Amygdala (tissue), 56 donors: ENCODE measurements around the gene DDX18.
"Not testable (repeated sequence)": the region's sequence is repeated elsewhere in the genome, so short reads cannot be mapped to it uniquely, and the experiment has no call there.

Experiments
- DNase-seq, 56 donors: peaks; one replicate each; lab custom pipeline; 2025; lab: John Stamatoyannopoulos, UW

Gene DDX18

DNA sequence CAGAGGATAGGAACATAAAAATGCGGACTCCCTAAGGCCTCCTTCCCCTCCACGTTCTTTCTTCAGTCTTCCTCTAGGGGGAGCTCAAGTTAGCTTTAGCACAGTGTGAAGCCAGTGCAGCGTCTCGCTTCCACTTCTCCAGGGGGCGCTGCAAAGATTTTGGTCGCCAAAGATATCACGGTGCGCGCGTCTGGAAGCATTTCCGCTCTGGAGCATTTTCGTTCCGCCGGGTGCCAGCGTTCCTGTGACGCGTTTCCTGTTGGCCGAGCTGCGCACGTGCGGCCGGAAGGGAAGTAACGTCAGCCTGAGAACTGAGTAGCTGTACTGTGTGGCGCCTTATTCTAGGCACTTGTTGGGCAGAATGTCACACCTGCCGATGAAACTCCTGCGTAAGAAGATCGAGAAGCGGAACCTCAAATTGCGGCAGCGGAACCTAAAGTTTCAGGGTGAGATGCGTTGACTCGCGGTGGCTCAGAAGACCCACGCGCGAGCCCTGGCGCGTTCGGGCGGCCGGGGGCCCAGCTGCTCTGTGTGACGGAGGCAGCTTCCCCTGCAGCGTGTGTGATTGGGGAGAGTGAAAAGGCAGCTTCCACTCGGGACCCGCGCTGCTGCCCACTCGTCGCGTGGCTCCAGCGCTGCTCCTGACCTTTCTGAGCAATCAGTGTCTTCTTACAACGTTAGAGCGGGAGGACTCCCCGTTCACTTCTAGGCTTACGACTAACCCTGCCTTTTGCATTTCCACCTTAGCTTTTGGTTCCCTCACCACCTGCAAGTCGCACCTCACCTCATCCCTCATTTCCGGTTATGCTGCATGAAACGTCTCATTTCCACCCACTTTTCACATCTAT lies at the start of gene DDX18:
Gene DDX18, plus strand, starts transcription at position 275 of the 848 bp plus-strand sequence. Its CDS starts 87 bp downstream, at position 362.
- peak; percentile 82 to 99 (median 94) for DNase-seq

DNA sequence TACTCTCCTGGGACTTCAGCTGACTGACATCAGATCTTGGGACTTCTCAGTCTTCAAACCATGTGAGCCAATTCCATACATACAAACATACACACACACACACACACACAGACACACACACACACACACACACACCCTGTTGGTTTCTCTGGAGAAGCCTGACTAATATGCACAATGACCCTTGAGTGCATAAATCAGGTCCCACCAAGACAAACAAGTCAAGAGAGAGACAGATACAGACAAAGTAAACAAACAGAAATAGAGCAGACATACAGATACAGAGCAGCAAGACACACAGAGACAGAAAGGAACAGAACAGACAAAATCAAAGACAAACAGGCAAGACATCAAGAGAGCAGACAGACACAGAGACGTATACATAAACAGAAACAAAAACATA lies 43.8 kb upstream of the DDX18 start:
- DNase-seq: no peak

DNA sequence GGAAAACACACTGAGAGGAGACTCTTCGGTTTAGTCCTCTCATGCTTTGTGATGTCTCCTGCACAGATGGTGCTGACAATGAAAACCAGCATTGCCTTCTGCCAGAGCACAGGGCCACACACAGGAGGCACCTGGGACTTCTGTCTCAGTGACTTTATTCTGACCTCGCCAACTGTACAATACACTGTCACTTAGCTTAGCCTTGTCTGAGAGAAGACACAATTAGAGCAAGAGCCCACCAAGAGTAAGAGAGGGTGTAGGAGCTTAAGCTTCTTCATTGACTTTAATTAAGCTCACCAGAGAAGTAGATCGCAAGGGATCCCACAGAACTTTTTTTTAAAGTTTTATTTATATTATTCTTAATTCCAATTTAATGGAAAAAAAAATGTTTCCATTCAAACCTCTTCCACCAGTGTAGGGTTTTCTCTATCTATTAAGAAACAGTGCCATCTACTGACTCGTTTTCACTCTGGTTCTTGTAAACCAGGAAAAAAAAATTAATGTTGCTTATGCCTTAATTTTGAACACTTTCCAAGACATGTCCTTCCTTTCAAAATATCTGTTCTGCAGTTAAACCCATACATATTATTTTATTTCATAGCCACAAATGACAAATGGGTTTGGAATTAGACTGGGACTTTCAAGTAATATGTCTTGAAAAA lies 42.4 kb upstream of the DDX18 start:
- no peak for DNase-seq

DNA sequence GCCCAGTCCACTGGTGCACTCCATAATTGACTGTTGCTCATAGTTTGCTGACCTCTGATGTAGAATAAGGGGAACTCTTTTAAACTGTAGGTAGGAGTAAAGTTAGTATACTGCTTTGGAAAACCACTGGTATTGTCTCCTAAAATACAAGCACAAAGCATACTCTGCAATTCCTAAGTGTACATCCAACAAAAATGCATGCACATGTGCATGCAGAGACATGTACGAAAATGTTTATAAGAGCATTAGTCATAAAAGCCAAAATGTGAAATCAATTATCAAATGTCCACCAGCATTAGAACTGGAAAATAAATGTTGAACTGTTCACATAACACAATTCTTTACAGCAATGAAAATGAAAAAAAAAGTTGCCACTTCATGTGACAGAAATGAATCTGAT lies 39.8 kb upstream of the DDX18 start:
- no peak for DNase-seq

DNA sequence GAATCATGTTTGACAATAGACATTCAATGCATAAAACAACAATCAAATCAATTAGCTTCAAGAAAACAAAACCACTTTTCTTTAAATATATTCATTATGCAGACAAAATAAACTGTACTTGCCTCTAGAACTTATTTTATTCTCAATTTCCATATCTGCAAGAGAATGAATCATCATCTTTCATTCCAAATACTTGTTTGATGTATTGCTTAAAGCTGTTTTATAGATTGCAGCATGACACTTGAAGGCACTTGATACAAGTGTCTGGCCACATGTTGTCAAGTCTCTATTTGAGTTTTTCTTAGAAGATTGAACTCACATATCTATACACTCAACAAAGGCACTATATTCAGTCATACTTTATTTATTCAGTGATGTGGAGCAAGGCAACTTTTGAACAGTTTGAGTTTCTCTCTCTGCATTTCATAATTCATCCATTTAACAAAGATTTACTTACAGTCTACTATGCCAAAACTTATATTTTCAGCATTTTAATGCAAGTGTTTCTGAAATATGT lies 38.7 kb upstream of the DDX18 start:
- DNase-seq: no peak

DNA sequence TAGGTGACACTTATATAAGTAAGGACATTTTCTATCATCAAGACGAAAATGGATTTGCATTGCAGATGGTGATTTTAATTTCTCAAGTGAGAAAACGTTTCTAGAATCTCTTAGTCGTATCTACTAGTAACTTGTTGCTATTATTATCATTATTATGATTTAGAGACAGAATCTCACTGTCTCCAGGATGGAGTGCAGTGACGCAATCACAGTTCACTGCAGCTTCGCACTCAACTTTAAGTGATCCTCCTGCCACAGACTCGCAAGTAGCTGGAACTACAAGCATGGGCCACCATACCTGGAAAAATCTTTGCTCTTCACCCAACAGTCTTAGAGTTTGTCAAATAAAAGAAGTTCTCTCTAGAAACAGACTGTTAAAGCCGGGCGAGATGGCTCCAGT lies 37.6 kb upstream of the DDX18 start:
- DNase-seq: no peak

DNA sequence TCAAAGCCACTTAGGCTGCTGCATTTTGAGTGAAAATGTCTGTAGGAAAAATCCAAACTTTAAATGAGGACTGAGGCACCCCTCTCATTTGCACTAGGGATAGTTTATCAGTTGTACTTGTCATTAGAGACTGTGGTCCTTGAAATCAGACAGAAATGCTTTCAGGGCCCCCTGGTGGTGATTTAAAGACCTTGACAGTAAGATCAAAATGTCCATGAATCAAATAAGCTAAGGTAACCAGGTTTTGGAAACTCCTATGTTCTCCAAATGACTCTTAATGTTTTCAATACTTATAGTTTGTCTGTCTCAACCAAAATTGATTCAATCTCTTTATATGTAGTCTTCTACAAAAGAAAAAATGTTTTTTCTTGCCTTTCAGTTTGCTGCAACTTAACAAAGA lies 28.8 kb upstream of the DDX18 start:
- peak in 8 of 56 donors; percentile 1 to 42 (median 10) for DNase-seq

DNA sequence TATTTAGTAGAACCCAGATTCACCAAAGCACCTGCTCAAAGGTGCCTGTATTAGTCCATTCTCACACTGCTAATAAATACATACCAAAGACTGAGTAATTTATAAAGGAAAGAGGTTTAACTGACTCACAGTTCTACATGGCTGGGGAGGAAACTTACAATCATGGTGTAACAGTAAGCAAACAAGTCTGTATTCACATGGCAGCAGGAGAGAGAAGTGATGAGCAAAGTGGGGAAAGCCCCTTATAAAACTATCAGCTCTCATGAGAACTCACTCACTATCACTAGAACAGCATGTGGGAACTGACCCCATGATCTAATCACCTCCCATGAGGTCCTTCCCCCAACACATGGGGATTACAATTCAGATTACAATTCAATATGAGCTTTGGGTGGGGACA lies 28.0 kb upstream of the DDX18 start:
- DNase-seq: no peak

DNA sequence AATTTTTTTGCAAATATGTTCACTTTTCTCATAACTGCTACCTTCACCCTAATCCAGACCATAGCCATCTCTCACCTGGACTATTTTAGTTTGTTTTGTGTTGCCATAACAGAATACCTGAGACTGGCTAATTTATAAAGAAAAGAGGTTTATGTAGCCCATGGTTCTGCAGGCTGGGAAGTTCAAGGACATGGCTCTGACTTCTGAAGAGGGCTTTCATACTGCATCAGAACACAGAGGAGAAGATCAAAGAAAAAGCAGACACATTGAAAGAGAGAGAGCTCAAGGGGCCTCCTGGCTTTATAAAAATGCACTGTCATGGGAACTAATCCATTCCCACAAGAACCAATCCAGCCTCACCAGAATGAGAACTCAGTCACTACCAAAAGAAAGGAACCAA lies 25.0 kb upstream of the DDX18 start:
- DNase-seq: no peak

DNA sequence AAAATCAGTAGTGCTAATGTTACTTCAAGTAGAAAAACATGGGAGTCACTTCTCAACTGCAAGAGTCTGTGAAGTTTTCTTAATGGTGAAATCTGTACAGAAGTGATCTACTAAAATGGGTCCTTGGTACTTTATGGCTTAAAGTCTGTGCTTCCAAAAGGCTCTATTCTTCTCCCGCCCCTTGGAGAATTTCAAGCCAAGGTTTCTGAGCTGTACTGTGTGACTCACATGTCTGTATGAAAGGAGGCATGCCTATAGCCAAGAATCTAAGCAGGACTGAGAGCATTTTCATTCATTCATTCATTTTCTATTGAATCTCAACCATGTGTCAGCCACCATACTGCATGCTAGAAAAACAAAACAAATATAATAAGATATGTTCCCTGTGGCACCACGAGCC lies 19.8 kb upstream of the DDX18 start:
- no peak for DNase-seq

DNA sequence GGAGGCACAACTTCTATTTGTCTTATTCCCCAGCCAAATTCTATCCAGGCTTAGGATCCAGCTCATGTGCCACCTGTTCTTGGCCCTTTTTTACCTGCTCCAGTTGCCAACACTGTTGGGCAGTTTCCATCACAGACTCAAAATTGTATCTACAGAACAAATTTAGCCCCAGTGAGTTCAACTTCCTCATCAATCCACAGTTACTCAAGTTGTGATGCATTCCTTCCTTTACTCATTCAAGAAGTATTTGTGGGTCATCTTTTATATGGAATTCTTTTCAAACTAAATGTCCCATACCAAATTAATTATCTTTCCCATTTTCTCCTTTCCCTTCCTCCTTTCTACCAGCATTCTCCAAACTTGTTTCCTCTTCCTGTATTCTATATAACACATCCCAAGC lies 12.7 kb upstream of the DDX18 start:
- DNase-seq: no peak

DNA sequence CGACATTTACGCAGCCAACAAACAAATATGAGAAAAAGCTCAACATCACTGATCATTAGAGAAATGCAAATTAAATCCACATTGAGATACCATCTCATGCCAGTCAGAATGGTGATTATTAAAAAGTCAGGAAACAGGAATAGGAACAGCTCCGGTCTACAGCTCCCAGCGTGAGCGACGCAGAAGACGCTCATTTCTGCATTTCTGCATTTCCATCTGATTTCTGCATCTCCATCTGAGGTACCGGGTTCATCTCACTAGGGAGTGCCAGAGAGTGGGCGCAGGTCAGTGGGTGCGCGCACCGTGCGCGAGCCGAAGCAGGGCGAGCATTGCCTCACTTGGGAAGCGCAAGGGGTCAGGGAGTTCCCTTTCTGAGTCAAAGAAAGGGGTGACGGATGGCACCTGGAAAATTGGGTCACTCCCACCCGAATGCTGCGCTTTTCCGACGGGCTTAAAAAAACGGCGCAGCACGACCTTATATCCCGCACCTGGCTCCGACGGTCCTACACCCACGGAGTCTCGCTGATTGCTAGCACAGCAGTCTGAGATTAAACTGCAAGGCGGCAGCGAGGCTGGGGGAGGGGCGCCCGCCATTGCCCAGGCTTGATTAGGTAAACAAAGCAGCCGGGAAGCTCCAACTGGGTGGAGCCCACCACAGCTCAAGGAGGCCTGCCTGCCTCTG lies 10.7 kb upstream of the DDX18 start:
- DNase-seq: not testable (repeated sequence)

DNA sequence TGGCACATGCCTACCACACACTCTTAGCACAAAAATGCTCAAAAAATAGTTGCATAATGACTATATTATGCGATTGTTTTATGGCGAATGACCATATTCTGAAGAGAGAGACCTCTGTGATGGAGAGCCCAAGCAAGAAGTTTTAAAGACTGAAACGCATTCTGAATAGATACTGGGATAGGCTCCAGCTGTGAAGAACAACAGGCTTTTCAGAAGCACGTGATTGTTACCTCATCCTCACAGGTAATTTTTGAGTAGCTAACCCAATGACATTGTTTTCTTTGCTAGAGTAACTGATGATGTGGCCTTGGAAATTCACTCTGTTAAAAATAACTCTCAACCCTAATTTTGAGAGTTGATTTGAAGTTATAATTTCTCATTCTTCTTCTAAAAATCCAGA lies 2.0 kb upstream of the DDX18 start:
- DNase-seq: no peak

DNA sequence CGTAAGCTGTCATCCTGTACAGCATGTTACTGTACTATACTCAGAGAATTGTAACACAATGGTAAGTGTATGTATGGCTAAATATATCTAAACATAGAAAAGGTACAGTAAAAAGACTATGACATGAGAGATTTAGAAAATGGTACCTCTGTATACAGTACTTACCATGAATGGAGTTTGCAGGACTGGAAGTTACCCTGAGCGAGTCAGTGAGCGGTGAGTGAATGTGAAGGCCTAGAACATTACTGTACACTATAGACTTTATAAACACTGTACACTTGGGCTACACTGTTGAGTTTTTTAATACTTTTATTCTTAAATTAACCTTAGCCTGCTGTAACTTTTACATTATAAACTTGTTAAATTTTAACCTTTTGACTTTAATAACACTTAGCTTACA lies 1.5 kb downstream of the DDX18 start:
- DNase-seq: no peak

DNA sequence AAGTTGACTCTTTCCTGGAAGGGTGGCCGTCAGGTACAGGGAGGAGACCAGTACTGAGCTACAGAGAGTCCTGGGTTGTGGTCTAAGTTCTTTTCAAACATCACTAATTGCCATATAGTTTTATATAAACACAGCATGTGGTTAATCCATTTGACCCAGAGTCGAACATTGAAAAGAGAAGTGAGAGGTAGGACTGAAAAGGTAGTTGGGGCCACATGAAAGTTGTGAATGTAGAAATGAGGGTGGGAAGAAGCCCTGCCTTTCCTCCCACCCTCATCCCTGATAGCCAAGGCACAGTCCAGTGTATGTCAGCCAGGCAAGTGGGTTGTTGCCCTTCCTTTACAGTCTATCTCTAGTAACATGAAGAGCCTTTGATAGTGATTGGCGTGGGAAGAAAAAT lies 4.4 kb downstream of the DDX18 start:
- no peak for DNase-seq

DNA sequence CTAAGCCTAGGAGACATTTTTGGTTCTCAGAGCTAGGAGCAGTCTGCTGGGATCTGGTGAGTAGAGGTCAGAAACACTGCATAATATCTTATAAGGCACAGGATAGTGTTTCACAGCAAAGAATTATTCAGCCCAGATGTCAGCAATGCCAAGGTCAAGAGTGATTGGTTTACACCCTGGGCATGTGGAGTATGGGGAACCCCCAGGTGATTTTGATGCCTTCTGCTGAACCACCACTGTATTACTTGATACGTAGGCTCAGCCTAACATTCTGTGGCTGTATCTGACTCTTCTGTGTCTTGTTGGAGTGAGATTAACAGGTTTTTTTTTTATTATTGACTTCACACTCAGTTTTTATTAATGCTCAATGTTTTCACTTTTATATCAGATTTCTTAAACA lies 6.0 kb downstream of the DDX18 start:
- no peak for DNase-seq

DNA sequence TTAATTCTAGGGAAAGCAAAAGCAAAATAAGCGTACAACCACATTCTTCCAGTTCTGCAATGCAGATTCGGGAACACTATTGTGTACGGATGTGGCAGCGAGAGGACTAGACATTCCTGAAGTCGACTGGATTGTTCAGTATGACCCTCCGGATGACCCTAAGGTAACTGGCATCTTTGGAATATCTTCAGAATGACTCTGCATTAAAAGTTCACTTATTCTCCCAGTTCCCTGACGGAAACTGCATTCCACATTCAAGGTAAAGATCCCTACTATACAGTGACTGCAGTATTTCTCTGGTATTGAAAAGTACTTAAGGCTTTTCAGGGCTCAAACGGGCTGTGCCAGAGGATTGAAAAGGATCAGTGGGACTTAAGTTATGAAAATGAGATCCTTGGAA lies 10.9 kb downstream of the DDX18 start:
- no peak for DNase-seq

DNA sequence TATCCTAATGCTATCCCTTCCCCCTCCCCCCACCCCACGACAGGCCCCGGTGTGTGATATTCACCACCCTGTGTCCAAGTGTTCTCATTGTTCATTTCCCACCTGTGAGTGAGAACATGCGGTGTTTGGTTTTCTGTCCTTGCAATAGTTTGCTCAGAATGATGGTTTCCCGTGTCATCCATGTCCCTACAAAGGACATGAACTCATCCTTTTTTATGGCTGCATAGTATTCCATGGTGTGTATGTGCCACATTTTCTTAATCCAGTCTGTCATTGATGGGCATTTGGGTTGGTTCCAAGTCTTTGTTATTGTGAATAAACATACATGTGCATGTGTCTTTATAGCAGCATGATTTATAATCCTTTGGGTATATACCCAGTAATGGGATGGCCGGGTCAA lies 13.0 kb downstream of the DDX18 start:
- not testable (repeated sequence) for DNase-seq

DNA sequence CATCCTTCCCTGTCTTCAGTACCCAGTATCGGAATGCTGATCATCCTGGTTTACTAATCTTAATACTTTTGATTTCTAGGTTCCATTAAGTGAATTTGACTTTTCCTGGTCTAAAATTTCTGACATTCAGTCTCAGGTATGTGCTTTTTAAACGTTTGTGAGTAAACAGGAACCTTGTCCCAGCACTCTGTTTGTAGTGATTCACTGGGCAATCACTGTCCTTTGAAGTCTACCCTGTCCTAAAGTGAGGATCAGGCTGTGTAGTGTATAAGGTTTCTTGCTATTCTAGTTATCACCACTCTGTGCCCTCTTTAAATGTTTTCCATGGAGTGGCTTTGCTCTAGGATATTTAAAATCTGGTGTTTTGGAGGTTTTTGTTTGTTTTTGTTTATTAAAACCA lies 14.4 kb downstream of the DDX18 start:
- no peak for DNase-seq

DNA sequence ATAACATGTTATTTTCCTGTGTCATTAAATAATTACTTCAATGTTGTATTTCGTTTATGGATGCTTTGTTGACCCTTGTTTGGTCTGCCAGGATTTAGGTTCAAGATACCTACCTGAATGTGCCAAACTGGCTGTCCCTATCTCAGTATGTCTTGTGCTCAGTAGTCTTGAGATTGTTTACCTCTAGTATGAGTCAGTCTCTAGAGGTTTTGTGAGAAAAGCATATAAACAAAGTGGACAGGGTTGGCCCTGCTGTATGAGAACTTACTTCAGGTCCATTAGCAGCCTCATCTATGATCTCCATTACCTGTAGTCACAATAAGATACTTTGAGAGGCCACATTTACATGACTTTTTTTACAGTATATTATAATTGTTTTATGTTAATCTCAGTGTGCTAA lies 17.8 kb downstream of the DDX18 start:
- no peak for DNase-seq

DNA sequence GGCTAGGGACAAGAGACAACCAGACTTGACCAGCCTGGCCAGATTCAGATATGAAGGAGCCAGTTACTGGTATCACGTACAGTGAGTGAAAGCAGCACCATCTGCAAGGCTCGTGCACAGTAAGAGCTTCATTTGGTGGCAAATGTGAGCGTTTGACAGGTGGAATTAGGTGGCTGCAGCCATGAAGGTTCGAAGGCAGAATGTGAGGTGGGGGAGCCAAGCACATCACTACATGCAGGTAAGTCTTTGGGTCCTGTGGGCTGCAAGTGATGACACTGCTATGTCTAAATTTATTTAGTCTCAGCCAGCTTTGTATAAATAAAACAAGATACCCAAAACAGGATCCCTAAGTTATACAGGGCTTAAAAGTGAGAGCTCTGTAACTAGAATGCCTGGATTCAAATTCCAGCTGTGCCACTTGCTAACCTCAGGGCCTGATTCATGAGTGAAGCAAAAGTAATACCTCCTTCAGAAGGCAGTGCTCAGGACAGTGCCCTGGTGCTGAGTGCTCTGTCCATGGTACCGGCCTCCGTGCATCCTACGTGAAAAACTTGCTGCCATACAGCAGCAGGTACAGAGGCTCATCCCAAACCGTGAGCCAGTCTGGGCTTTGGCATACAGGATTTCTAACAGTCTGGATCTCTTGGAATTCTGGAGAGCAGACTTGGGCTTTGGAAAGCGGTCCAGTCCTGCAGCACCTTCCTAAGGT lies 18.6 kb downstream of the DDX18 start:
- no peak for DNase-seq
